Subcutaneous abdominal adipose tissue (tissue), 5 donors: ENCODE data around the gene DNAJC8.
A peak's percentile ranks its signal among the peaks of the same experiment; 100 is the strongest.

ENCODE experiments used
- H3K27ac ChIP-seq: one replicate; pipeline ENCODE4 v1.7.0; 2013; ENCODE audit warnings: low read depth, mild to moderate bottlenecking, inconsistent platforms, low read length, moderate library complexity
- H3K27me3 ChIP-seq, 5 donors: one replicate each; pipeline ENCODE4 v1.7.0; 2013; ENCODE audit warnings: low read length in 5 of 5, inconsistent platforms in 1 of 5; ENCODE audit not compliant: control insufficient read depth in 5 of 5, insufficient read depth in 4 of 5
- H3K36me3 ChIP-seq, 5 donors: one replicate each; pipeline ENCODE4 v1.7.0; 2013; ENCODE audit warnings: low read length in 5 of 5; ENCODE audit not compliant: control insufficient read depth in 5 of 5, insufficient read depth in 5 of 5
- H3K4me1 ChIP-seq, 5 donors: one replicate each; pipeline ENCODE4 v1.7.0; 2013; ENCODE audit warnings: low read length in 5 of 5, mild to moderate bottlenecking in 3 of 5, moderate library complexity in 1 of 5; ENCODE audit not compliant: control insufficient read depth in 5 of 5, insufficient read depth in 5 of 5
- H3K4me3 ChIP-seq, 5 donors: one replicate each; pipeline ENCODE4 v1.7.0; 2013; ENCODE audit warnings: low read length in 5 of 5, low read depth in 1 of 5
- H3K9ac ChIP-seq, 5 donors: one replicate each; pipeline ENCODE4 v1.7.0; 2013; ENCODE audit warnings: low read length in 5 of 5, mild to moderate bottlenecking in 4 of 5, moderate library complexity in 3 of 5
- H3K9me3 ChIP-seq, 5 donors: one replicate each; pipeline ENCODE4 v1.7.0; 2013; ENCODE audit warnings: low read length in 5 of 5; ENCODE audit not compliant: control insufficient read depth in 5 of 5
- donor health status: healthy.
- donor health status: healthy.
- donor health status: healthy.
- donor health status: healthy.
- donor health status: healthy.

The DNAJC8 gene

DNA sequence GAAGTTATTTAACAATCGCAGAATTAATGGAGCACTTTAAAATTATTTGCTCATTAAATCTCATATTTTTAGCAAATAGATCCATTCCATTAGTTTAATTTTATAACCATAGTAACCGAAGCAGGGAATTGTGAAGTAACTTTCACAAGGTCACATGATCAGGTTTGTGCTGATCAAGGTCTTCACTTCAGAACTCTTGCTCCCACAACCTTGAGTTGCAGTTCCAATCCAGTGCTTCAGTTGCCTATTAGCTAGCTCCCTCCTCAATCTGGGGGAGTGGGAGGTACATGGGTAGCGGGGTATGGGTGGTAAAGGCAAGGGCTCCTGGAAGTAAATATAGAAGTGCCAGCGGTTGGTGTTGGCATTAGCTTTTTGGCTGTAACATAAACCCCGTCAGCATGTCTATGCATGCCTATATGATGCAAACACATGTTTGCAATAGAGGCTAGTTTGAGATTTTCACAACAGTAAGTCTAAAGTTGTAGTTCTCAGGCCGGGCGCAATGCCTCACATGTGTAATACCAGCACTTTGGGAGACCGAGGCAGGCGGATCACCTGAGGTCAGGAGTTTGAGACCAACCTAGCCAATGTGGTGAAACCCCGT, 8.9 kb upstream of the DNAJC8 start:
- Histone ChIP-seq H3K4me1 (peaks cover 5 to 16% (median 13%) of the 10 kb centered on the region in 5 donors), H3K27ac (no peak overlapping the region), H3K4me3 (no peak overlapping the region)

DNA sequence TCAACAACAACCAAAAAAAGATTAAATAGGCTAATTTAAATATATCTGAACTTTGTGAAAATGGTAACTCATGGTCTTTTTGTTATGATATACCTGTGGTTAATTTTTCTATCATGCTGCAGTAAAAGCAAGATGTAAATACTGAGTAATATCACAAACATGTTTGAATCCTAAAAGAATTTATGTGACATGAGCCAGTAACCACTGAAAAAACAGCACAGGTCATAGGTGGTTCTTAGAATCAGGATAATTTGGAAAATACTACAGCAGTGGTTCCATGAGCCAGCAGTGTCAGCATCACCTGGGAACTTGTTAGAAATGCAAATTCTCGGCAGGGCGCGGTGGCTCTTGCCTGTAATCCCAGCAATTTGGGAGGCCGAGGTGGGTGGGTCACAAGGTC, 7.2 kb upstream of the DNAJC8 start:
- no peak overlapping the region for H3K27ac ChIP-seq
- no peak overlapping the region for H3K4me3 ChIP-seq
- H3K36me3 ChIP-seq, result peaks cover 0 to 7% (median 4%) of the 10 kb centered on the region in 5 donors
- H3K9ac ChIP-seq, result no peak overlapping the region
- no peaks in the 10 kb centered on the region for H3K27me3 ChIP-seq
- H3K9me3 ChIP-seq, result no peaks in the 10 kb centered on the region
- H3K4me1 ChIP-seq, result peaks cover 6 to 24% (median 17%) of the 10 kb centered on the region in 5 donors

More for the DNA sequence above, 8.9 kb upstream of the DNAJC8 start:
- H3K27me3 ChIP-seq, result no peaks in the 10 kb centered on the region
- no peaks in the 10 kb centered on the region for H3K9me3 ChIP-seq
- H3K36me3 ChIP-seq, result peaks cover 0 to 7% (median 4%) of the 10 kb centered on the region in 5 donors
- H3K9ac ChIP-seq, result no peak overlapping the region

DNA sequence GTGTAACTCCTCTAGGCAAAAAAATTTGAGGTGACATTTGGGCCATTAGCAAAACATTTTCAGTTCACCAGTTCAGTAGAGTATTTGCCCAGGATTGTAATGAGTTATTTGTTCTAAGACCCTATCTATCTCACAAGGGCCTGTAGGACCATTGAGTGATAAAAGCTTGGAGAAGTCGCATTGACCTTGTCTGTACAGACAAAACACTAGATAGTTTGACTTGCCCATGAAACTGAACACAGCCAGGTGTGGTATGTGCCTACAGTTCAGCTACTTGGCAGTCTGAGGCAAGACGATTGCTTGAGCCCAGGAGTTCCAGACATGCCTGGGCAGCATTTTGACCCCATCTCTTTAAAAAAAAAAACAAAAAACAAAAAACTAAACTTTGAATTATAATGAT, 6.2 kb upstream of the DNAJC8 start:
- Histone ChIP-seq H3K9ac (no peak overlapping the region), H3K36me3 (peaks cover 0 to 7% (median 4%) of the 10 kb centered on the region in 5 donors), H3K4me1 (peaks cover 6 to 25% (median 17%) of the 10 kb centered on the region in 5 donors), H3K27me3 (no peaks in the 10 kb centered on the region), H3K9me3 (no peaks in the 10 kb centered on the region), H3K4me3 (no peak overlapping the region), H3K27ac (no peak overlapping the region)

DNA sequence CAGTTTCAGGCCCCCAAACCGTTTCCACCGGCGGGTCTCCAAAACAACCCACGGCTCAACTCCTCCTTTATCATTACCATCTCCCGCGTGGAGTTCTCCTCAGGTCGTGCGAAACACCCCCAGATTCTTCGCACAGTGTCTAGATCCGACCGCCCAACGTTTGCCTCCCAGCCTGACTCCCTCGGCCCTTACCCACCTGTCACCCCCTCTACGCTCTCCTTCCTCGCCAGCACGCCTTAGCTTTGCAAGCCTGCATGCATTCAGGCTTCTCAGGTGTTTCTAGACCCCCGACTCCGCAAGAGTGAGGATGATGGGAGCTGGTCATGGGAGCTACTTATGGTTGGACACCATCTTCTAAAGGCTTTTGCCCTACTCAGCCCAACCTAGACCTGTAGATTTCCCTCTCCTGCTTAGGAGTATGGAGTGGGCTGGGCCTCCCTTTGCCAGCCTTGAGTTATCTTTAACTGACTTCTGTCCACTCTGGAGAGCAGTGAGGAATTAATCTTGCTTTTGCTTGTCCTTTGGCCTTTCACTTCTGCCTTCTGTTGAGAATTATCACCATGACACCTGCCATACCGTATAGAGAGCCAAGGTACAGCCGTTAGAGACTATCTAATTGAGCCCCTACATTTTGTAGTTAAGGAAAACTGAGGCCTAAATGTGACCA, 4.0 kb upstream of the DNAJC8 start:
- Histone ChIP-seq H3K27me3 (no peaks in the 10 kb centered on the region), H3K36me3 (peaks cover 0 to 7% (median 4%) of the 10 kb centered on the region in 5 donors), H3K9me3 (no peaks in the 10 kb centered on the region), H3K27ac (peak overlapping the region; percentile 77), H3K4me1 (peaks cover 6 to 37% (median 25%) of the 10 kb centered on the region in 5 donors), H3K4me3 (peak overlapping the region; percentile 92 to 99 (median 95)), H3K9ac (peak overlapping the region; percentile 69 to 91 (median 87))

DNA sequence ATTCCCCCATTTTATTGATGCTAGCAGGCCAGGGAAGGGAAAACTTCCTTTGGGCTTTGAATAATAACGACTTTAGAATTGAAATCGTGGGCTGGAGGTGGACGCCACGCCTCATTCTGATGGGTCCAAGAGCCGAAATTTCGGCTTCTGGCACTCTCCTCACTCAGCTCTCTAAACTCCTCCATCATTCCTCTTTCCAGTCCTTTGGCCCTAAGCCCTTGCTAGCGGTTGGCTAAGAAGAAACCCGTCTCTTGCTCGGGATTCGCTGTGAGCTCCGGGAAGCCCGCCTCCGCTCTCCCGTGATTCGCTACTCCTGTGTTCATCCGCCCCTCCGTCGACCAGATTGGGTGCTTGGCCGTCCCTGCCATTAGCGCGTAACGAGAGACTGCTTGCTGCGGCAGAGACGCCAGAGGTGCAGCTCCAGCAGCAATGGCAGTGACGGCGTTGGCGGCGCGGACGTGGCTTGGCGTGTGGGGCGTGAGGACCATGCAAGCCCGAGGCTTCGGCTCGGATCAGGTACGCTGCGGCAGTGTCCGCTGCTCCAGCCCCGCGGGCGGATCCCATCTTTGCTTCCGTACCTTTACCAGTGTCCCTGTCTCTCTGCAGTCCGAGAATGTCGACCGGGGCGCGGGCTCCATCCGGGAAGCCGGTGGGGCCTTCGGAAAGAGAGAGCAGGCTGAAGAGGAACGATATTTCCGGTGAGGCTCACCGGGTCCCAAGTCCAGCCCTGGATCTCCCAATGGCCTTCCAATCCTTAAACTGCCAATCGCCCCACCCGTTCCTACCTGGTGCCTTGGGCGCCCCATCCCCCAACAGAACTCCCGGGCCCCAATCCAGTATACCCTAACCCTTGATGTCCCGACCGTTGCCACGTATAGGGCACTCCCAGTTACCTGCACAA, 3.2 kb upstream of the DNAJC8 start, which contains the start of gene ATP5IF1:
Gene ATP5IF1, plus strand, starts transcription at position 370 of the 901 bp plus-strand sequence. Its CDS starts 60 bp downstream, at position 430.
- Histone ChIP-seq H3K36me3 (peaks cover 0 to 7% (median 4%) of the 10 kb centered on the region in 5 donors), H3K27ac (peak within 1 kb of the TSS; percentile 77), H3K4me1 (peaks cover 6 to 43% (median 31%) of the 10 kb centered on the region in 5 donors), H3K9me3 (no peaks in the 10 kb centered on the region), H3K9ac (peak within 1 kb of the TSS; percentile 69 to 91 (median 87)), H3K27me3 (no peaks in the 10 kb centered on the region), H3K4me3 (peak within 1 kb of the TSS; percentile 92 to 99 (median 95))

DNA sequence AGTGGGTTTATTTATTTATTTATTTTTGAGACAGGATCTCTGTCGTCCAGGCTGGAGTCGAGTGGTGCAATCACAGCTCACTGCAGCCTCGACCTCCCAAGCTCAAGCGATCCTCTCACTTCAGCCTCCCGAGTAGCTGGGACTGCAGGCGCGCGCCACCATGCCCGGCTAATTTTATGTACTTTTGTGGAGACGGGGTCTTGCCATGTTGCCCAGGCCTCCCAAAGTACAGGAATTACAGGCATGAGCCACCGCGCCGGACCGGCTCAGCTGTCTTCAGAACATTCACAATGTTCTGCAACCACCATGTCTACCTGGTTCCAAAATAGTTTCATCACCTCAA, 406 bp upstream of the DNAJC8 start:
- Histone ChIP-seq H3K27me3 (no peaks in the 10 kb centered on the region), H3K9ac (peak overlapping the region in 3 of 5 donors; percentile 89 to 100 (median 95)), H3K36me3 (peaks cover 5 to 18% (median 9%) of the 10 kb centered on the region in 5 donors), H3K9me3 (no peaks in the 10 kb centered on the region), H3K27ac (peak overlapping the region; percentile 90), H3K4me3 (peak overlapping the region in 4 of 5 donors; percentile 81 to 99 (median 92)), H3K4me1 (peaks cover 6 to 52% (median 31%) of the 10 kb centered on the region in 5 donors)

DNA sequence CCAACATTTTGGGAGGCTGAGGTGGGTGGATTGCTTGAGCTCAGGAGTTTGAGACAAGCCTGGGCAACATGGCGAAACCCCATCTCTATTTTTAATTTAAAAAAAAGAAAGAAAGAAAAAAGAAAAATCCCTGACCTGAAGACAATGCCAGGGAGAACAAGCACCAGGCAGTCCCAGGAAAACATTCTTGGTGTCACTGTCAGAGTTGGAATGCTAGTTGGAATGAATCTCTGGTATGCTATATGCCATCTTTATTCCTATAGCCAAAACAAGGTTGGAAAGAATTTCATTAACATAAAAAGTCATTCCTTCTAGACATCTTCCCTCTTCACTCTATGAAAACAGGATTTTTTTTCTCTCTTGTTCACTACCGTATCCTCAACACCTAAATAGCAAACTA, 2.8 kb downstream of the DNAJC8 start:
- Histone ChIP-seq H3K9me3 (no peaks in the 10 kb centered on the region), H3K9ac (no peak overlapping the region), H3K36me3 (peaks cover 16 to 36% (median 21%) of the 10 kb centered on the region in 5 donors), H3K4me1 (peaks cover 0 to 29% (median 14%) of the 10 kb centered on the region in 5 donors), H3K27me3 (no peaks in the 10 kb centered on the region), H3K27ac (no peak overlapping the region), H3K4me3 (no peak overlapping the region)

DNA sequence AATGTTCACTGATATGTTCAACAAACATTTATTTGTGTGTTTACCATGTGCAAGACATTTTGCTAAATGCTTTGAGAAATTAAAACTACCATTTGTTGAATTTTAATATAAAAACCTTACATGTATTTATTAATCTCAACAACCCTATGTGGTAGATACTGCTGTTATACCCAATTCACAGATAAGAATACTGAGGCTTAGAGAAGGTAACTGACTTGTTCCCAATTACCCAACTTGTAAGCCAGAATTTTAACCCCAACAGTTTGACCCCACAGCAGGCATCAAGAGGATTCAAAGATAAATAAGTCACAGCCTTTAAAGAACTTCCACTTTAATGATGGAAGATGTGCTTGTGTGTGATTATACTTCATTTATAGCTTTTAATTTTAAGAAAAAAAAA, 3.7 kb downstream of the DNAJC8 start:
- peaks cover 0 to 28% (median 14%) of the 10 kb centered on the region in 5 donors for H3K4me1 ChIP-seq
- H3K36me3 ChIP-seq, result peaks cover 21 to 45% (median 26%) of the 10 kb centered on the region in 5 donors

DNA sequence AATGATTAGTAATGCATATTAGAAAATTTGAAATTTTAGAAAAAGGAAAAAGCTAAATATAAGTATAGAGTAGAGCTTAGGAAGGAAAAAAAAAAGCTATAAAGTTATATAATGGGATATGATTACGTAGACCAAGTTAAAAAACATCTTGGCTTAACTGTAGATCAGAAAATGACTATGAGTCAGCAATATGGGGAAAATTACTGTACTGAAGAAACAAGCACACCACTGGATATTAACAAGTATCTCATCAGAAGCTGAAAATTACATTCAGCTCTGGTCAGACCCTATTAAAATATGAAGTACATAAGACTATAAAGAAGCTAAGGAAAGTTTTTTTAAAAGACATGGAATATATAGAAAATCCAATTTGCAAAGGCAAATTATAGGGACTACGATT, 19.5 kb downstream of the DNAJC8 start:
- H3K4me1 ChIP-seq, result no peaks in the 10 kb centered on the region
- H3K27me3 ChIP-seq, result no peaks in the 10 kb centered on the region
- H3K27ac ChIP-seq, result no peak overlapping the region
- no peak overlapping the region for H3K9ac ChIP-seq
- H3K4me3 ChIP-seq, result no peak overlapping the region
- peaks cover 19 to 41% (median 30%) of the 10 kb centered on the region in 5 donors for H3K36me3 ChIP-seq
- H3K9me3 ChIP-seq, result no peaks in the 10 kb centered on the region

More for the DNA sequence above, 3.7 kb downstream of the DNAJC8 start:
- no peak overlapping the region for H3K27ac ChIP-seq
- no peaks in the 10 kb centered on the region for H3K27me3 ChIP-seq
- no peak overlapping the region for H3K9ac ChIP-seq
- H3K4me3 ChIP-seq, result no peak overlapping the region
- no peaks in the 10 kb centered on the region for H3K9me3 ChIP-seq
